Psoas muscle (tissue), 8 donors: ENCODE measurements around the gene TMEM14B. TPM values are rescaled to one million over a fixed set of nuclear protein-coding genes. Genes with fewer than 3 reads are reported as not detected.

Experiments
- ATAC-seq, 4 donors: fragments of 200-7000 bp; cut with Tn5 transposase; one replicate each; pipeline ENCODE4 v1.9.1; 2020; ENCODE audit warnings: moderate library complexity in 3 of 4, mild to moderate bottlenecking in 2 of 4
- DNase-seq, 2 donors: peaks; one replicate each; pipeline ENCODE4 v3.0.0-alpha.2; 2020
- H3K27ac ChIP-seq: fragments of 200-600 bp; one replicate; pipeline ENCODE4 v1.8.0; 2022
- H3K27me3 ChIP-seq, 3 donors: fragments of 200-600 bp in 1 of 3; one replicate each; pipeline versions ENCODE4 v1.6.1 to v1.8.0; 2013 to 2022; ENCODE audit warnings: low read length in 2 of 3, mild to moderate bottlenecking in 2 of 3, moderate library complexity in 1 of 3; ENCODE audit not compliant: insufficient read depth in 3 of 3
- H3K36me3 ChIP-seq, 2 donors: fragments of 200-600 bp in 1 of 2; one replicate each; pipeline versions ENCODE4 v1.6.1 to v1.8.0; 2013 to 2022; ENCODE audit warnings: low read depth in 1 of 2, mild to moderate bottlenecking in 1 of 2, moderate library complexity in 1 of 2; ENCODE audit not compliant: insufficient read depth in 1 of 2
- H3K4me1 ChIP-seq: fragments of 200-600 bp; one replicate; pipeline ENCODE4 v1.8.0; 2022
- H3K4me3 ChIP-seq: fragments of 200-600 bp; one replicate; pipeline ENCODE4 v1.8.0; 2022; ENCODE audit warnings: mild to moderate bottlenecking
- H3K9me3 ChIP-seq: fragments of 200-600 bp; one replicate; pipeline ENCODE4 v1.8.0; 2022
- WGBS, 3 donors: extraction: QIAGEN DNeasy Blood & Tissue Kit; methylation state at CpG; one replicate each; pipeline versions ENCODE4 v1.1.6 to v1.1.7; 2013; 5-methylcytosine and 5-hydroxymethylcytosine counted together
- intact Hi-C, 2 donors: fragments of 100-400 bp; cut with DNase I; formaldehyde crosslinking; loops; one replicate each; pipeline versions ENCODE4 v1.11.0 to v1.14.2; 2022
- long read RNA-seq, 2 donors: library from polyadenylated mRNA; unstranded; transcript quantifications; one replicate each; pipeline ENCODE4 v2.0.0, GENCODE V29; 2021
- polyA plus RNA-seq, 3 donors: library from polyadenylated mRNA; stranded (reverse); fragments of 200-250 nt; gene quantifications; one replicate each; pipeline ENCODE4 v1.2.3, GENCODE V29; 2013
- total RNA-seq, 4 donors: library from RNA; stranded (reverse); fragmentation: NEBNext Ultra II Directional in 2 of 4; extraction: Animal tissue kit (Norgen Biotek cat#: 25700) in 2 of 4; gene quantifications; one replicate each; pipeline versions ENCODE4 v1.2.1 to v1.2.4, GENCODE V29; 2021 to 2023
- TF ChIP-seq, protein P1 (sequence below): fragments of 200-600 bp; IDR thresholded peaks from one replicate; pipeline ENCODE4 v1.8.0; 2022; ENCODE audit warnings: antibody characterized with exemption
- donor health status: healthy with polysubstance abuse.
- donor health status: DM: no; HTN: no; CAD: no; lungs with moderate emphysema.
- donor health status: Bipolar disorder and iron deficiency.
- donor health status: healthy.
- donor health status: DM: yes; HTN: yes; CAD: no.
- donor health status: DM: no; HTN: no; CAD: no.
- donor health status: DM: no; HTN: no; CAD: no.
- donor health status: DM: yes; HTN: yes; CAD: no.

TMEM14B gene
- total RNA-seq: 10 to 100 TPM; 78.2 to 89.1 (median 81.8) TPM
- polyA plus RNA-seq: 100 to 1,000 TPM in 1 of 3 donors, 10 to 100 TPM in 2; 66.1 to 118 (median 85.5) TPM
- long read RNA-seq, donor 1, transcript TMEM14B-202 (6 exons, 975 nt): major isoform, 56 of 64 reads
- long read RNA-seq, donor 1, partial matches to known transcripts: 0 of 64 reads
- long read RNA-seq, donor 1, other reads (novel, unspliced or antisense): 5 of 64 reads
- long read RNA-seq, donor 2, transcript TMEM14B-202 (6 exons, 975 nt): major isoform, 97 of 110 reads
- long read RNA-seq, donor 2, partial matches to known transcripts: 0 of 110 reads
- long read RNA-seq, donor 2, other reads (novel, unspliced or antisense): 9 of 110 reads

DNA sequence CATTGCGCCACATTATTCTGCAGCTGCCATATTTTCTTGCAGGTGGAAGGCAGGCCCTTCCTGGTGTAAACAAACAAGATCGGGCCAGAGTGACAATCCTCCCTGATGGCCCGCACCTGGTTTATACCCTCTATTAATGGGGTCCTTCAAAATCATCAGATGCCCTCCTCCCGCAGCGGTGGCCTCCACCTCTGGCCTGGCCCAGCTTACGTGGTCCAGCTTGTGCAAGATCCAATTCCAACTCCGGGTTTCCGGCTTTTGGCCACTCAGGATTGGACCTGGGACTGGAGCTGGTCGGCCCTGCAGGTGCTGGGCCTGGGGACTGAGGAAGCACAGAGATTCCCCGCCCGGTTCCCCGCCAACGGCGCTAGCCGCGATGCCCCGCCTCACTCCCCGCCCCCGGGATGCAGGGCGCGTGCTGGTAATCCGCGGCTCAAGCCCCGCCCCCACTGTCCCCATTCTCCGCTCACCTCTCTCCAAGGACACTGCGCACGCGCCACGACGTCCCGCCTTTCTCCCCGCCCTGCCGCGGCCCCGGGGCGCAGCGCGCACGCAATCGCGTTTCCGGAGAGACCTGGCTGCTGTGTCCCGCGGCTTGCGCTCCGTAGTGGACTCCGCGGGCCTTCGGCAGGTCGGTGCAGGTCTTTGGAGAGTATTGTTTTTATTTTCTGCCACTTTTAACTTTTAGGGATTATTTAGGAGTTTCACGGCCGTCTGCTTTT lies at the start of gene TMEM14B:
Gene TMEM14B (plus strand): TSS at position 555 of the 722 bp plus-strand sequence. CDS start 1,441 bp downstream, outside the sequence.
- TF ChIP-seq, protein P1, sequence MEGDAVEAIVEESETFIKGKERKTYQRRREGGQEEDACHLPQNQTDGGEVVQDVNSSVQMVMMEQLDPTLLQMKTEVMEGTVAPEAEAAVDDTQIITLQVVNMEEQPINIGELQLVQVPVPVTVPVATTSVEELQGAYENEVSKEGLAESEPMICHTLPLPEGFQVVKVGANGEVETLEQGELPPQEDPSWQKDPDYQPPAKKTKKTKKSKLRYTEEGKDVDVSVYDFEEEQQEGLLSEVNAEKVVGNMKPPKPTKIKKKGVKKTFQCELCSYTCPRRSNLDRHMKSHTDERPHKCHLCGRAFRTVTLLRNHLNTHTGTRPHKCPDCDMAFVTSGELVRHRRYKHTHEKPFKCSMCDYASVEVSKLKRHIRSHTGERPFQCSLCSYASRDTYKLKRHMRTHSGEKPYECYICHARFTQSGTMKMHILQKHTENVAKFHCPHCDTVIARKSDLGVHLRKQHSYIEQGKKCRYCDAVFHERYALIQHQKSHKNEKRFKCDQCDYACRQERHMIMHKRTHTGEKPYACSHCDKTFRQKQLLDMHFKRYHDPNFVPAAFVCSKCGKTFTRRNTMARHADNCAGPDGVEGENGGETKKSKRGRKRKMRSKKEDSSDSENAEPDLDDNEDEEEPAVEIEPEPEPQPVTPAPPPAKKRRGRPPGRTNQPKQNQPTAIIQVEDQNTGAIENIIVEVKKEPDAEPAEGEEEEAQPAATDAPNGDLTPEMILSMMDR: no peak
- DNase-seq: peak; percentile 100
- intact Hi-C loops: loop anchor here (1.0 to 2.0 kb wide), 2 partner anchors 24 to 25 kb away; partner anchors contain the start of gene TMEM14C (in 2 of the 2)
- peaks cover 22% of the 10 kb centered on the region for H3K4me1 ChIP-seq
- H3K4me3 ChIP-seq: peak within 1 kb of the TSS; percentile 74
- peak within 1 kb of the TSS; percentile 83 for H3K27ac ChIP-seq
- H3K27me3 ChIP-seq: no peaks in the 10 kb centered on the region
- WGBS, 3 donors: 1% methylated on average over 31 to 52 of the region's 52 CpGs
- peak; percentile 99 to 100 (median 100) for ATAC-seq
- H3K36me3 ChIP-seq: peaks cover 3 to 34% of the 10 kb centered on the region in 2 donors
- H3K9me3 ChIP-seq: no peaks in the 10 kb centered on the region

DNA sequence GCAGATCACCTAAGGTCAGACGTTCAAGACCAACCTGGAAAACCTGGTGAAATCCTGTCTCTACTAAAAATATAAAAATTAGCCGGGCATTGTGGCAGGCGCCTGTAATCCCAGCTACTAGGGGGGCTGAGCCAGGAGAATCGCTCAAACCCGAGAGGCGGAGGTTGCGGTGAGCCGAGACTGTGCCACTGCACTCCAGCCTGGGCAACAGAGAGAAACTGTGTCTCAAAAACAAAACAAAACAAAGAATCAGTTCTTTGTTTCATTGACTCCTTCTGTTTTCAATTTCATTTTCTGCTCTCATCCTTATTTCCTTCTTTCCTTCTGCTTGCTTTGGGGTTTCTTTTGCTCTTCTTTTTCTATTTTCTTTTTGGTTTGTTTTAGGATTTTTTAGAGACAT lies 33.6 kb upstream of the TMEM14B start:
- ATAC-seq (no peak), DNase-seq (no peak)
- H3K9me3 ChIP-seq: no peaks in the 10 kb centered on the region
- H3K27me3 ChIP-seq: no peaks in the 10 kb centered on the region
- intact Hi-C loops: no loop called here
- H3K4me1 ChIP-seq: no peaks in the 10 kb centered on the region
- H3K27ac ChIP-seq: no peak overlapping the region
- no peak overlapping the region for H3K4me3 ChIP-seq
- TF ChIP-seq, protein P1: no peak
- H3K36me3 ChIP-seq: peaks cover 0 to 20% of the 10 kb centered on the region in 2 donors
- WGBS, 3 donors: 85 to 89% (median 87%) methylated on average over 8 of the region's 8 CpGs

DNA sequence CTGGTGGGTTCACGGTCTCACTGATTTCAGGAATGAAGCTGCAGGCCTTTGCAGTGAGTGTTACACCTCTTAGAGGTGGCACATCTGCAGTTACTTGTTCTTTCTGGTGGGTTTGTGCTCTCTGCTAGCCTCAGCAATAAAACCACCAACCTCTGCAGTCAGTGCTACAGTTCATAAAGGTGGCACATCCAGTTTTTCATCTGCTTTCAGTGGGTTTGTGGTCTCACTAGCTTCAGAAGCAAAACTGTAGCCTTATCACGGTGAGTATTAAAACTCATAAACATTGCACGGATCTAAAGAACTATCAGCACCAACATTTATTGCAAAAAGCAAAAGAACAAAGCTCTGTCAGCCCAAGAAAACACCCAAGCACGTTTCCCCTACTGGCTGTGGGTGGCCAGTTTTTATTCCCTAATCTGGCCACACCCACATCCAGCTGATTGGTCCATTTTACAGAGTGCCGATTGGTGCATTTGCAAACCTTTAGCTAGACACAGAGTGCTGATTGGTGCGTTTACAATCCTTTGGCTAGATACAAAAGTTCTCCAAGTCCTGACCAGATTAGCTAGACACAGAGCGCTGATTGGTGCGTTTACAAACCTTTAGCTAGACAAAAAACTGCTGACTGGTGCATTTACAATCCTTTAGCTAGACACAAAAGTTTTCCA lies 28.2 kb upstream of the TMEM14B start:
- Histone ChIP-seq H3K4me1 (peaks cover 15% of the 10 kb centered on the region), H3K27ac (no peak overlapping the region), H3K4me3 (peak overlapping the region; percentile 68), H3K27me3 (no peaks in the 10 kb centered on the region), H3K36me3 (no peaks in the 10 kb centered on the region), H3K9me3 (no peaks in the 10 kb centered on the region)
- intact Hi-C loops: no loop called here
- DNase-seq (no peak), ATAC-seq (no peak)
- 77 to 85% (median 80%) methylated on average over 8 of the region's 8 CpGs for WGBS, 3 donors
- TF ChIP-seq, protein P1: no peak

DNA sequence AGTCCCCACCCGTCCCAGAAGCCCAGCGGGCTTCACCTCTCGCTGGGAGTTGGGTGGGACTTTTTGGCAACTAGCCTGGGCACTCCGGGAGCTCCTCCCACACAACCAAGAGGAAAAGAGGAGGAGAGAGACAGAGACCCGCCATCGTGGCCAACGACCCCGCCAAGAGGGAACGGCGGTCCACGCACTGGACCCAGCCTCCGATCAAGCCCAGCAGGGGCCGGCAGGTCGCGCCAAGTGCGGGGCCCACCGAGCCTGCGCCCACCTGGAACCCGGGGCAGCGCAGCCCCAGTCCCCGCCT lies 27.7 kb upstream of the TMEM14B start:
- Histone ChIP-seq H3K27ac (peak overlapping the region; percentile 16), H3K36me3 (no peaks in the 10 kb centered on the region), H3K4me3 (peak overlapping the region; percentile 68), H3K9me3 (no peaks in the 10 kb centered on the region), H3K4me1 (peaks cover 19% of the 10 kb centered on the region), H3K27me3 (no peaks in the 10 kb centered on the region)
- TF ChIP-seq, protein P1: no peak
- 24 to 52% (median 33%) methylated on average over 21 of the region's 21 CpGs for WGBS, 3 donors
- intact Hi-C loops: no loop called here
- DNase-seq: peak; percentile 20 to 54
- ATAC-seq: no peak
